Spleen (tissue), 11 donors: Measurements from ENCODE around the gene CAMK2N2. TPM values are rescaled to one million over a fixed set of nuclear protein-coding genes. Genes with fewer than 3 reads are reported as not detected.

Experiments
- DNase-seq: peaks from one replicate; pipeline ENCODE4 v3.0.0-alpha.2; 2020
- H3K27ac ChIP-seq, 8 donors: fragments of 200-600 bp; sonication (generic) in 7 of 8; 1 replicate in 4 of 8; 2 replicates in 4 of 8; pipeline versions ENCODE4 v1.5.0 to v1.8.0; 2016 to 2021; ENCODE audit warnings: inconsistent platforms in 4 of 8, mild to moderate bottlenecking in 4 of 8, moderate library complexity in 1 of 8
- H3K27me3 ChIP-seq, 7 donors: fragments of 200-600 bp; sonication (generic) in 6 of 7; replicated peaks in 1 of 7; 1 replicate in 4 of 7; 2 replicates in 3 of 7; pipeline versions ENCODE4 v1.5.0 to v1.8.0; 2016 to 2021; ENCODE audit warnings: inconsistent platforms in 3 of 7, mild to moderate bottlenecking in 1 of 7
- H3K36me3 ChIP-seq, 6 donors: fragments of 200-600 bp; sonication (generic) in 5 of 6; 1 replicate in 4 of 6; 2 replicates in 2 of 6; pipeline versions ENCODE4 v1.5.0 to v1.8.0; 2016 to 2021; ENCODE audit warnings: inconsistent platforms in 2 of 6
- H3K4me1 ChIP-seq, 6 donors: fragments of 200-600 bp; sonication (generic) in 5 of 6; 1 replicate in 3 of 6; 2 replicates in 3 of 6; pipeline versions ENCODE4 v1.5.0 to v1.8.0; 2016 to 2021; ENCODE audit warnings: inconsistent platforms in 3 of 6
- H3K4me3 ChIP-seq, 8 donors: fragments of 200-600 bp; sonication (generic) in 7 of 8; 1 replicate in 4 of 8; 2 replicates in 4 of 8; pipeline versions ENCODE4 v1.5.0 to v1.8.0; 2016 to 2021; ENCODE audit warnings: inconsistent platforms in 4 of 8, mild to moderate bottlenecking in 4 of 8, moderate library complexity in 2 of 8
- H3K9me3 ChIP-seq, 8 donors: fragments of 200-600 bp; sonication (generic) in 7 of 8; 1 replicate in 4 of 8; 2 replicates in 4 of 8; pipeline versions ENCODE4 v1.5.0 to v1.8.0; 2016 to 2021; ENCODE audit warnings: inconsistent platforms in 4 of 8
- CTCF ChIP-seq, 11 experiments: fragments of 200-600 bp in 7 of 11; fragments of 450-650 bp in 4 of 11; sonication (generic) in 4 of 11; IDR thresholded peaks in 8 of 11; conservative IDR thresholded peaks in 3 of 11; 1 replicate in 7 of 11; 2 replicates in 4 of 11; pipeline versions ENCODE4 v1.4.0 to v1.8.0; 2016 to 2021; ENCODE audit warnings: antibody characterized with exemption in 11 of 11, inconsistent platforms in 4 of 11, mild to moderate bottlenecking in 1 of 11
- POLR2A ChIP-seq, 3 donors: fragments of 450-650 bp; IDR thresholded peaks; one replicate each; pipeline ENCODE4 v1.5.1; 2017; ENCODE audit warnings: antibody characterized with exemption in 3 of 3, mild to moderate bottlenecking in 1 of 3
- POLR2AphosphoS5 ChIP-seq, 3 donors: sonication (generic); formaldehyde crosslinking; IDR thresholded peaks; one replicate each; pipeline ENCODE4 v1.5.1; 2017; ENCODE audit warnings: antibody characterized with exemption in 3 of 3
- WGBS, 5 donors: extraction: QIAGEN DNeasy Blood & Tissue Kit in 3 of 5; methylation state at CpG; one replicate each; pipeline versions ENCODE4 v1.1.5 to v1.1.7; 2013 to 2018; 5-methylcytosine and 5-hydroxymethylcytosine counted together
- intact Hi-C: fragments of 100-400 bp; cut with DNase I; formaldehyde crosslinking; loops from one replicate; pipeline ENCODE4 v1.15.0; 2023; ENCODE audit warnings: low total_unique reads
- polyA plus RNA-seq, 3 donors: library from polyadenylated mRNA; stranded (reverse); fragments of 200-250 nt; gene quantifications; one replicate each; pipeline ENCODE4 v1.2.1, GENCODE V29; 2013
- total RNA-seq, 7 donors: library from RNA; depleted of rRNA in 3 of 7; stranded (reverse); fragments of >200 nt in 3 of 7; fragmentation: NEBNext Ultra II Directional in 4 of 7; extraction: Animal tissue kit (Norgen Biotek cat#: 25700) in 4 of 7; gene quantifications; one replicate each; pipeline versions ENCODE4 v1.1.0 to v1.2.1, GENCODE V29; 2016 to 2021
- donor health status: healthy with polysubstance abuse.
- donor health status: DM: no; HTN: no; CAD: no; lungs with moderate emphysema.
- donor health status: DM: no; HTN: no; CAD: no.
- donor health status: Bipolar disorder and iron deficiency.
- donor health status: healthy.
- donor health status: DM: no; HTN: no; CAD: no.
- donor health status: DM: yes; HTN: yes; CAD: no.

CAMK2N2 gene
- total and polyA plus RNA-seq, 10 donors = 0.08 to 0.35 TPM; not detected in 8

GRCh38 chr3:184298759-184299487 is 37.6 kb upstream of the CAMK2N2 start, which contains the start of gene PSMD2:
Gene PSMD2, plus strand, starts transcription at chr3:184299241. Its CDS starts 26 bp downstream, at chr3:184299267.
- Histone ChIP-seq H3K27me3 (no peaks in the 10 kb centered on the region), H3K4me1 (peaks cover 14 to 41% (median 26%) of the 10 kb centered on the region in 6 donors), H3K9me3 (no peaks in the 10 kb centered on the region), H3K36me3 (peaks cover 10 to 40% (median 36%) of the 10 kb centered on the region in 6 donors), H3K27ac (peak within 1 kb of the TSS; percentile 69 to 92 (median 88)), H3K4me3 (peak within 1 kb of the TSS; percentile 58 to 99 (median 88))
- 0 to 1% (median 0%) methylated on average over 31 to 78 of the region's 78 CpGs for WGBS, 5 donors
- peak; percentile 99 for DNase-seq
- intact Hi-C loops = no loop called here
- TF ChIP-seq CTCF (IDR thresholded peaks at IDR 0.05 in 8 of 11, conservative IDR thresholded peaks at IDR 0.05 in 3 of 11) (peak in 2 of 11 experiments; percentile 16 to 28), POLR2A (IDR thresholded peaks at IDR 0.05) (peak in 2 of 3 donors; percentile 41 to 71), POLR2AphosphoS5 (IDR thresholded peaks at IDR 0.05) (peak; percentile 92 to 96 (median 93))

- WGBS, 5 donors = 77 to 92% (median 79%) methylated on average over 7 of the region's 7 CpGs
- DNase-seq = peak; percentile 48
Measured at GRCh38 chr3:184296616-184297015, 35.3 kb upstream of the CAMK2N2 start.

GRCh38 chr3:184295771-184296170 is 34.4 kb upstream of the CAMK2N2 start:
- whole genome bisulfite sequencing, 5 donors = 71 to 79% (median 76%) methylated on average over 3 of the region's 3 CpGs
- Histone ChIP-seq H3K9me3 (no peaks in the 10 kb centered on the region), H3K4me1 (peaks cover 13 to 23% (median 19%) of the 10 kb centered on the region in 6 donors), H3K27me3 (peaks cover 0 to 14% (median 0%) of the 10 kb centered on the region in 7 donors), H3K36me3 (peaks cover 0 to 9% (median 5%) of the 10 kb centered on the region in 6 donors), H3K4me3 (no peak overlapping the region), H3K27ac (no peak overlapping the region)
- no peak for DNase-seq
- no peak for TF ChIP-seq CTCF (IDR thresholded peaks at IDR 0.05 in 8 of 11, conservative IDR thresholded peaks at IDR 0.05 in 3 of 11)
- no peak for TF ChIP-seq POLR2A (IDR thresholded peaks at IDR 0.05)
- TF ChIP-seq POLR2AphosphoS5 (IDR thresholded peaks at IDR 0.05) = no peak
- intact Hi-C loops = no loop called here

More at GRCh38 chr3:184296616-184297015, 35.3 kb upstream of the CAMK2N2 start:
- Histone ChIP-seq H3K9me3 (no peaks in the 10 kb centered on the region), H3K4me3 (no peak overlapping the region), H3K4me1 (peaks cover 14 to 32% (median 26%) of the 10 kb centered on the region in 6 donors), H3K27ac (no peak overlapping the region), H3K27me3 (peaks cover 0 to 5% (median 0%) of the 10 kb centered on the region in 7 donors), H3K36me3 (peaks cover 0 to 17% (median 13%) of the 10 kb centered on the region in 6 donors)
- intact Hi-C loops = no loop called here
- no peak for TF ChIP-seq POLR2AphosphoS5 (IDR thresholded peaks at IDR 0.05)
- TF ChIP-seq POLR2A (IDR thresholded peaks at IDR 0.05) = no peak
- TF ChIP-seq CTCF (IDR thresholded peaks at IDR 0.05 in 8 of 11, conservative IDR thresholded peaks at IDR 0.05 in 3 of 11) = no peak
